Keratinocyte (primary cell): Measurements from ENCODE around the gene SMYD3. TPM values are rescaled to one million over a fixed set of nuclear protein-coding genes. Genes with fewer than 3 reads are reported as not detected.

Source experiments
- DNase-seq: peaks from one replicate; pipeline ENCODE4 v3.0.0-alpha.2; 2011; ENCODE audit warnings: low read depth, missing footprints, low spot score
- FAIRE-seq: peaks from 2 replicates; lab custom pipeline; 2011; peaks lifted over from hg19 to GRCh38; lab: Jason Lieb, UNC
- H2AFZ ChIP-seq: 2 replicates; pipeline ENCODE4 v1.6.0; 2012; ENCODE audit warnings: low read length, control low read depth, inconsistent platforms; ENCODE audit not compliant: control insufficient read depth
- H3K27ac ChIP-seq: 2 replicates; pipeline ENCODE4 v1.5.1; 2011; ENCODE audit warnings: low read length; ENCODE audit not compliant: control insufficient read depth, insufficient read depth
- H3K27me3 ChIP-seq: 3 replicates; pipeline ENCODE4 v1.6.0; 2011; ENCODE audit warnings: low read length; ENCODE audit not compliant: control insufficient read depth, insufficient read depth; ENCODE audit errors: extremely low read depth
- H3K36me3 ChIP-seq, 2 experiments: 2 replicates in 1 of 2; 3 replicates in 1 of 2; pipeline ENCODE4 v1.5.1; 2011; ENCODE audit warnings: low read length in 2 of 2, mild to moderate bottlenecking in 1 of 2; ENCODE audit not compliant: control insufficient read depth in 2 of 2, insufficient read depth in 2 of 2; ENCODE audit errors: extremely low read depth in 1 of 2
- H3K4me1 ChIP-seq: 3 replicates; pipeline ENCODE4 v1.5.1; 2011; ENCODE audit warnings: low read length; ENCODE audit not compliant: control insufficient read depth, insufficient read depth; ENCODE audit errors: extremely low read depth
- H3K4me2 ChIP-seq: 3 replicates; pipeline ENCODE4 v1.6.0; 2011; ENCODE audit warnings: low read depth, low read length; ENCODE audit not compliant: control insufficient read depth, insufficient read depth; ENCODE audit errors: extremely low read depth
- H3K4me3 ChIP-seq, 3 experiments: fragments of 200-600 bp in 1 of 3; sonication (generic) in 1 of 3; 2 replicates in 2 of 3; 3 replicates in 1 of 3; pipeline ENCODE4 v1.5.1; 2011 to 2016; ENCODE audit warnings: low read length in 3 of 3, mild to moderate bottlenecking in 3 of 3, control low read depth in 2 of 3, inconsistent platforms in 1 of 3, low read depth in 1 of 3, mixed read lengths in 1 of 3, mixed run types in 1 of 3, moderate library complexity in 1 of 3; ENCODE audit not compliant: control insufficient read depth in 2 of 3, insufficient read depth in 2 of 3; ENCODE audit errors: extremely low read depth in 1 of 3
- H3K79me2 ChIP-seq: 2 replicates; pipeline ENCODE4 v1.6.0; 2012; ENCODE audit warnings: low read length; ENCODE audit not compliant: control insufficient read depth, insufficient read depth
- H3K9ac ChIP-seq: 3 replicates; pipeline ENCODE4 v1.6.0; 2011; ENCODE audit warnings: low read length; ENCODE audit not compliant: control insufficient read depth, insufficient read depth; ENCODE audit errors: extremely low read depth
- H3K9me1 ChIP-seq: 3 replicates; pipeline ENCODE4 v1.6.0; 2011; ENCODE audit warnings: low read length; ENCODE audit not compliant: control insufficient read depth, insufficient read depth; ENCODE audit errors: extremely low read depth
- H3K9me3 ChIP-seq: 2 replicates; pipeline ENCODE4 v1.5.1; 2012; ENCODE audit warnings: low read depth, low read length; ENCODE audit not compliant: control insufficient read depth
- H4K20me1 ChIP-seq: 3 replicates; pipeline ENCODE4 v1.6.0; 2011; ENCODE audit warnings: low read length; ENCODE audit not compliant: control insufficient read depth, insufficient read depth; ENCODE audit errors: extremely low read depth
- EZH2 ChIP-seq: IDR thresholded peaks from one replicate; pipeline ENCODE4 v1.6.1; 2012; ENCODE audit warnings: inconsistent platforms, mild to moderate bottlenecking, low read length, moderate library complexity
- dilution Hi-C: fragments of 300-500 bp; cut with MboI; formaldehyde crosslinking; loops from one replicate; pipeline ENCODE4 v1.7.0; 2020; ENCODE audit warnings: low sequenced_read_pairs; ENCODE audit not compliant: extremely low pct_ligation_motif_present
- polyA plus RNA-seq, 5 experiments: library from polyadenylated mRNA; depleted of rRNA in 3 of 5; stranded (reverse) in 3 of 5; stranded (forward) in 1 of 5; unstranded in 1 of 5; fragments of >200 nt; gene quantifications; 1 replicate in 1 of 5; 2 replicates in 3 of 5; 3 replicates in 1 of 5; pipeline versions ENCODE4 v1.2.1 to v1.2.3, GENCODE V29; 2011 to 2012; ENCODE audit warnings: missing spikeins in 2 of 5, low read depth in 1 of 5, low replicate concordance in 1 of 5
- TF ChIP-seq, protein P1 (sequence below), 3 experiments: IDR thresholded peaks in 1 of 3; conservative IDR thresholded peaks in 1 of 3; optimal IDR thresholded peaks in 1 of 3; 2 replicates in 2 of 3; 3 replicates in 1 of 3; pipeline versions ENCODE3 to v1.5.1; 2011; ENCODE audit warnings: low read length in 3 of 3, mild to moderate bottlenecking in 3 of 3, moderate library complexity in 2 of 3, control low read depth in 1 of 3, inconsistent platforms in 1 of 3; ENCODE audit not compliant: insufficient read depth in 2 of 3; ENCODE audit errors: extremely low read depth in 1 of 3

Gene SMYD3
- polyA plus RNA-seq, 1 donor (not counting 4 experiments of a cell fraction or from before 2014, with no cell fraction given): 31.0 TPM

DNA sequence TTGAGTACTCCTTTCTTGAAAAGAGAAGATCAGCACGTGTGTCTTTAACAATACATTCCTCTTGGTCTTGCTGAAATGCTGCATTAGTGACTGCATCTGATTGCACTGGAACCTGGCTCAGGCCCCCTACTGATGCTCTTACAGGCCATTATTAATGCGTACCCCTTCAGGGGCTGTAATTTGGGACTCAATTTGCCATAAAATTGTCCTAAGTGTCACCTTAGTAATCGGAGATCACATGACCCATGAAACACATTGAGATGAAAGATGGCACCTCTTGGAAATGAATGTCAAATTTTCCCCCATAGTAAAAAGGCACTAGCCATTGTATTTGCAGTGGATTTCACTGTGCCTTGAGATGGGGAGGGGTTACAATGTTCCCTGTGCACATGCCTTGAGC, 789.0 kb downstream of the SMYD3 start:
- Histone ChIP-seq H3K9ac (no peak overlapping the region), H3K27ac (no peak overlapping the region), H4K20me1 (no peaks in the 10 kb centered on the region), H3K4me1 (no peaks in the 10 kb centered on the region), H3K9me1 (no peaks in the 10 kb centered on the region), H3K9me3 (no peaks in the 10 kb centered on the region), H3K79me2 (no peaks in the 10 kb centered on the region), H3K36me3 (no peaks in the 10 kb centered on the region), H3K4me3 (no peak overlapping the region), H3K4me2 (no peak overlapping the region), H2AFZ (no peak overlapping the region), H3K27me3 (no peaks in the 10 kb centered on the region)
- DNase-seq (no peak), FAIRE-seq (no peak)
- TF ChIP-seq EZH2: no peak
- TF ChIP-seq, protein P1, sequence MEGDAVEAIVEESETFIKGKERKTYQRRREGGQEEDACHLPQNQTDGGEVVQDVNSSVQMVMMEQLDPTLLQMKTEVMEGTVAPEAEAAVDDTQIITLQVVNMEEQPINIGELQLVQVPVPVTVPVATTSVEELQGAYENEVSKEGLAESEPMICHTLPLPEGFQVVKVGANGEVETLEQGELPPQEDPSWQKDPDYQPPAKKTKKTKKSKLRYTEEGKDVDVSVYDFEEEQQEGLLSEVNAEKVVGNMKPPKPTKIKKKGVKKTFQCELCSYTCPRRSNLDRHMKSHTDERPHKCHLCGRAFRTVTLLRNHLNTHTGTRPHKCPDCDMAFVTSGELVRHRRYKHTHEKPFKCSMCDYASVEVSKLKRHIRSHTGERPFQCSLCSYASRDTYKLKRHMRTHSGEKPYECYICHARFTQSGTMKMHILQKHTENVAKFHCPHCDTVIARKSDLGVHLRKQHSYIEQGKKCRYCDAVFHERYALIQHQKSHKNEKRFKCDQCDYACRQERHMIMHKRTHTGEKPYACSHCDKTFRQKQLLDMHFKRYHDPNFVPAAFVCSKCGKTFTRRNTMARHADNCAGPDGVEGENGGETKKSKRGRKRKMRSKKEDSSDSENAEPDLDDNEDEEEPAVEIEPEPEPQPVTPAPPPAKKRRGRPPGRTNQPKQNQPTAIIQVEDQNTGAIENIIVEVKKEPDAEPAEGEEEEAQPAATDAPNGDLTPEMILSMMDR (optimal IDR thresholded peaks at IDR 0.05 in 1 of 3, IDR thresholded peaks at IDR 0.05 in 1 of 3, conservative IDR thresholded peaks at IDR 0.05 in 1 of 3; ENCODE audit: extremely low read depth in 1 of 3, insufficient read depth in 2 of 3, low read length in 3 of 3): no peak
- dilution Hi-C loops: no loop called here

DNA sequence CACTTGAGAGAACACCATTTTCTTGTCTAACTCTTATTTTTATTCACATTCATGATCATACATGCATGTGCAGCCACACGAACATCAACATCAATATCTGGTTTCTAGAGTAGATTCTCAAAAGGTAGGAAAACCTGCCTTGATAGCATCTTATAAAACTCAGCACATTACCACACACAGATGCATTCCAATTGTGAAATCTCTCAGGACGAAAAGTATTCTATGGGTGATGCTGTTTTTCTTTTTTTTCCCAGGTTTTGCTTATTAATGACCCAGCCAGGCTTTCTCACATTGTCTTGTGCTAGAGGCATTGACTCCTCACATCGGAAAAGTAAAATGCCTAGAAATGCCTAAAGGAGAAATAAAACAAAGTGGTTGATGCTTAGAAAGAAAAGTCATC, 789.5 kb downstream of the SMYD3 start:
- no peaks in the 10 kb centered on the region for H3K9me1 ChIP-seq
- no peaks in the 10 kb centered on the region for H3K4me1 ChIP-seq
- dilution Hi-C loops: no loop called here
- no peak overlapping the region for H3K9ac ChIP-seq
- no peak for TF ChIP-seq EZH2
- TF ChIP-seq, protein P1 (optimal IDR thresholded peaks at IDR 0.05 in 1 of 3, IDR thresholded peaks at IDR 0.05 in 1 of 3, conservative IDR thresholded peaks at IDR 0.05 in 1 of 3; ENCODE audit: extremely low read depth in 1 of 3, insufficient read depth in 2 of 3, low read length in 3 of 3): no peak
- H4K20me1 ChIP-seq: no peaks in the 10 kb centered on the region
- no peaks in the 10 kb centered on the region for H3K9me3 ChIP-seq
- no peak for DNase-seq
- H3K36me3 ChIP-seq: no peaks in the 10 kb centered on the region
- H2AFZ ChIP-seq: no peak overlapping the region
- no peak overlapping the region for H3K27ac ChIP-seq
- no peak overlapping the region for H3K4me2 ChIP-seq
- H3K4me3 ChIP-seq: no peak overlapping the region
- H3K79me2 ChIP-seq: no peaks in the 10 kb centered on the region
- no peaks in the 10 kb centered on the region for H3K27me3 ChIP-seq
- FAIRE-seq: no peak
